NCI-H82 treated with DMSO at 0.1 percent for 48 hours (cell line): Measurements from ENCODE around the gene WLS.

ENCODE experiments used
- DNase-seq: peaks from one replicate; lab custom pipeline; 2025; ENCODE audit not compliant: unreplicated experiment; lab: John Stamatoyannopoulos, UW

WLS gene

GRCh38 chr1:68103011-68103545 lies 129.2 kb downstream of the WLS start:
- DNase-seq, result peak; percentile 31

- no peak for DNase-seq
Measured at GRCh38 chr1:68101829-68102228, 130.5 kb downstream of the WLS start.

- no peak for DNase-seq
Measured at GRCh38 chr1:68100571-68100970, 131.8 kb downstream of the WLS start.

GRCh38 chr1:68093737-68094136 lies 138.6 kb downstream of the WLS start:
- no peak for DNase-seq

- DNase-seq, result no peak
Measured at GRCh38 chr1:68087184-68087583, 145.1 kb downstream of the WLS start.

GRCh38 chr1:68085752-68086151 lies 146.6 kb downstream of the WLS start:
- no peak for DNase-seq

- no peak for DNase-seq
Measured at GRCh38 chr1:68083686-68084085, 148.6 kb downstream of the WLS start.

GRCh38 chr1:68081775-68082283 lies 150.5 kb downstream of the WLS start:
- DNase-seq, result no peak

GRCh38 chr1:68078647-68079046 lies 153.7 kb downstream of the WLS start:
- no peak for DNase-seq
